Activated CD4-positive, CD25-positive, alpha-beta regulatory T cell treated with anti-CD3 and anti-CD28 coated beads, Interleukin-2, amount 50 U/mL, for 24 hours (primary cell): ENCODE measurements around the gene FBXO42.
"Not testable (repeated sequence)": the region's sequence is repeated elsewhere in the genome, so short reads cannot be mapped to it uniquely, and the experiment has no call there.

ENCODE experiments used
- ATAC-seq, 2 donors: fragments of 150-1000 bp; cut with Tn5 transposase; one replicate each; pipeline ENCODE4 v1.10.0; 2021; ENCODE audit warnings: mild to moderate bottlenecking in 1 of 2, moderate library complexity in 1 of 2

Gene FBXO42

DNA sequence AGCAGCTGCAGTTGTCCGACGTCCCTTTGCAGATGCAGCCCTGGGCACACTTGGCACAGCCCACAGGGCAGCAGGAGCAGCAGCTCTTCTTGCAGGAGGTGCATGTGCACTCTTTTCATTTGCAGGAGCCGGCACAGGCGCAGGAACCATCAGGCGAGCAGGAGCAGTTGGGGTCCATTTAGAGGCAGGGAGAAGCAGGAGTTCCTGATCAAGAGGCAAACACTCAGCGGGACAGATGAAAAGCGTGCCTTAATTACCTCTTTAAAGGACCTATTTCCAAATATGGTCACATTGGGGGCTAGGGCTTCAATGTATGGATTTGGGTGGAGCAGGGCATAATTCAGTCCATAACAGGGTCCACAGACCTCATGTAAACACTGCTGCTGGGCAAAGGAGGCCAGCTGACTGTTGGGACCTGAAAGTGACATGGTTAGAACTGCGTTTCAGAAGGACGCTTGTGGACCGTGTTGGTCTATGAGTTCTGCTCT, 111.0 kb downstream of the FBXO42 start:
- ATAC-seq, result no peak

GRCh38 chr1:16239972-16240491, 112.2 kb downstream of the FBXO42 start:
- no peak for ATAC-seq

- no peak for ATAC-seq
Observed at GRCh38 chr1:16237343-16237830, 114.9 kb downstream of the FBXO42 start.

DNA sequence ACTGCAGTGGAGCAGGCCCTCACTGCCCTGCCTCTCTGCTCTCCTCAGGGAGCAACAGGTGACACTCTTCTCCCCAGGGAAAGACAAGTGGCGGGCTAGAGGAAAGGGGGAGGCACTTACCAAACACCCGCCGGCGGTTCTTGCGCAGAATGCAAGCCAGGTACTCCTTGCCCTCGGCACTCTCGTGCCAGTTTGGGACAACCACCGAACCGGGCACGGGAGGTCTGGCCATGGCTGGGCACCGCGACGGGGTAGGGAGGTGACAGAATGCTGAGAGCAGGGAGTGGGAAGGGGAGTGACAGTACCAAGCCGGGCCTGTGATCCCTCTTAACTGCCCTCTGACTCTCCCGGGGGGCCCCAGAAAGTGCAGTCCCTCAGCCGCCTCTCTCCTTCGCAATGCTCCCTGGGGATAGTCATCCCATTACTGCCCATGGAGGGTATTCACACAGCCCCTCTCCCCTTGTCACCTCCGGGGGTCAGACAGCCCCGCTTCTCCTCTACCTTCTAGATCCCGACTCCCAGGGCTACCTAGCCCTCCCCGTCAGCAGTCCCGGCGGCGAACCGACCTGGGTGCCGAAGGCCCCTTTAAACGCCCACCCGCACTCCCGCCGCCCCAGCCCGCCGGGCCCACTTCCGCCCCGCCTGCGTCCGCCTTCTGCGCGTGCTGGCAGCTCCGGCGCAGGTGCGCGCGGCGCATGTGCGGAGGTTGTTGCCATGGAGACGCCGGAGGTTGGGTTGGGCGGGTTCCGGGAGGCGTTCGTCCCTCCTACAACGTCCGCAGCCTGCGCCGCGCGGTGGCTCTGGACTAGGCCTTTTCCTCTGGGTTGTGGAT, 115.6 kb downstream of the FBXO42 start, which contains the start of gene CPLANE2:
TSS of gene CPLANE2 (minus strand) at position 673 of the 832 bp plus-strand sequence. CDS start at position 232, 441 bp downstream.
- peak; percentile 79 to 84 for ATAC-seq

DNA sequence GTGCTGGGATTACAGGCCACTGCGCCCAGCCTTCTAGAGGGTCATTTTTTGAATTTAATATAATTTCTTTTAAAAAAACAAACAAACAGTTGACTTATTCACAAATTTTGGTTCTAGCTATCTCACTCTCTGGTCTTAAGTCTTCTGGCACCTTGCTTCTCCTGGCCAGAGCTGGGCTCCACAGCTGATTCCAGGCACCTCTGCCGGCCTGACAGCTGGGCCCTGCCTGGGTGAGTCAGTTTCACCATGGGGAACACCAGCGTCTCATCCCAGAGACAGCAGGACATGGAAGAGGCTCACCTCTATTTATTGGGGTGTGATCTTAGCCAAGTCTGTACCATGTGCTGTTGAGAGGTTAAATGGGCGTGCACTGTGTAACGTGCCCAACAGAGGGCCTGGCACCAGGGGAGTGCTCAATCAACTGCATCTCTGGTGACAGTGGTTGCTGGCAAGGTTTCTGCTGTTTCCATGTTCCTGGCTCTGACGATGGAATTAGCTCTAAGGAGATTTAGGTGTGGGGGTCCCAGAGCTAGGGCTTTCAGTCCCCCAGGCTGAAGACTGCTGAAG, 116.3 kb downstream of the FBXO42 start:
- ATAC-seq, result peak; percentile 63 to 64

GRCh38 chr1:16235347-16235746, 116.9 kb downstream of the FBXO42 start:
- ATAC-seq, result no peak

GRCh38 chr1:16233431-16233830, 118.8 kb downstream of the FBXO42 start:
- no peak for ATAC-seq

DNA sequence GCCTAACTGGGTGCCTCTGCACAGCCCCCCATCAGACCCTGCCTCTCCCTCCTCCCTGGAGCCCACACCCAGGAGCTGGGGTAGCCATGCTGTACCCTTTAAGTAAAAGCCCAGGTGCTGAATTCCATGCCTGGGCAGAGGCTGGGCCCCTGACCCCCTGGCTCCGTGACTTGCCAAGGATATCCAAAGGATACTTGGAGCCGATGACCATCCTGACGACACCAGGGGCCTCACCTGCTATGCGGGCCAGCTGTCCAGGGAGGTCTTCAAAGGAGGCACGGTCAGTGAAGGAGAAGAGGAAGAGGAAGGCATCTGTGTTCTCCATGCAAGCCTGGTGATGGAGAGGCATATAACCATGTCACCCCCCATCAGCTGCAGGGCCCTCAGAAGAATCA, 120.0 kb downstream of the FBXO42 start:
- no peak for ATAC-seq

- ATAC-seq, result no peak
Observed at GRCh38 chr1:16231331-16232315, 120.7 kb downstream of the FBXO42 start.

GRCh38 chr1:16230744-16231143, 121.5 kb downstream of the FBXO42 start:
- ATAC-seq, result no peak

GRCh38 chr1:16229976-16230740, 122.1 kb downstream of the FBXO42 start:
- ATAC-seq, result no peak

GRCh38 chr1:16226490-16227179, 125.6 kb downstream of the FBXO42 start:
- no peak for ATAC-seq

DNA sequence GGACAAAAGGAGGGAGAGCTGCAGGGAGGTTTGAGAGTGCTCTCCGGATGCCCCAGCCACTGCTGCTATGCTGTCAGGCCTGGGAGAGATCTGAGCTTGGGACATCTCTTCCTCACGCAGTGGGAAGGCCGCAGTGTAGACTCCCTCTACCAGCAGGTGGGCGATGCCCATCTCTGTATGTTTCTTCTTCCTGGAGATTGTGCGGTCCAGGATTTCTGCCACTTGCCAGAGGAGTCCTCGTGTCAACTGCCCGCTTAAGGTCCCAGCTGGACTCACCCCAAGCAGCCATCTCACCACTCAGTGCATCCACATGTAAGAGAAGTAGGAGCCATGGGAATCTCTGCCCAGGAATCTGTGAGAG, 126.2 kb downstream of the FBXO42 start:
- no peak for ATAC-seq

DNA sequence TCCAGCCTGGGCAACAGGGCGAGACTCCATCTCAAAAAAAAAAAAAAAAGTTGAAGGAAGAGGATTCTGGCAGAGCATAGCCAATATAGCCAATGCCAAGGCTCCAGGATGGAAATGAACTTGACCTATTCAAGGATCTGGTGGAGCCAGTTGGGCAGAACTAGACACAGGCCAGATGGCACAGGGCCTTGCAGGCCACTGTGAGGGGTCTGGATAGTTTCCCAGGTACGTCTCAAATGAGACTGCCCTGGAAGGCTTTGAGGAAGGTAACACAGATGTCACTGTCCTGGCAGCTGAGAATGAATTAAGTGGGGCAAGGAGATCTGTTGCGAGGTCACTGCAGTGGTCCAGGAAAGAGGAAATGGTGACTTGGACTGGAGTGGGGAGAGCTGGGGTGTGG, 127.8 kb downstream of the FBXO42 start:
- no peak for ATAC-seq

GRCh38 chr1:16222716-16223115, 129.6 kb downstream of the FBXO42 start:
- not testable (repeated sequence) for ATAC-seq

GRCh38 chr1:16221499-16221898, 130.8 kb downstream of the FBXO42 start:
- no peak for ATAC-seq

- ATAC-seq, result no peak
Observed at GRCh38 chr1:16219968-16220500, 132.2 kb downstream of the FBXO42 start.

DNA sequence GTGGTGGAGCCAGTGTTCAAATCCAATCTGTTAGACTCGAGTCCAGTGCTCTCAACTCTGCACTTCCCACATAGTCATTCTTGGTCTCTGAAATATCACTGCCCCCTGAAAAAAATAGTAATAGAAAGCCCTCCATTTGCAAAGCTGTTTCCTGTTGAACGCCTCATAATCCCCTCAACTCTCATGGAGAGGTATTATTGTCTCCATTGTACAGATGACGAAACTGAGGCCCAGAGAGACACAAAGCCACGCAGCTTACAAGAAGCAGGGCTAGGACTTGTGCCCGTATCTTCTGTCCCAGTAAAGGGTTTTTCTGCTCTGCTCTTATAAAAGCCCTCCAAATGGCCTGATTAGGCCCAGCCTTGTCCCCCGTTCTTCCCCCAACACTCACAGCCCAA, 133.6 kb downstream of the FBXO42 start:
- no peak for ATAC-seq

DNA sequence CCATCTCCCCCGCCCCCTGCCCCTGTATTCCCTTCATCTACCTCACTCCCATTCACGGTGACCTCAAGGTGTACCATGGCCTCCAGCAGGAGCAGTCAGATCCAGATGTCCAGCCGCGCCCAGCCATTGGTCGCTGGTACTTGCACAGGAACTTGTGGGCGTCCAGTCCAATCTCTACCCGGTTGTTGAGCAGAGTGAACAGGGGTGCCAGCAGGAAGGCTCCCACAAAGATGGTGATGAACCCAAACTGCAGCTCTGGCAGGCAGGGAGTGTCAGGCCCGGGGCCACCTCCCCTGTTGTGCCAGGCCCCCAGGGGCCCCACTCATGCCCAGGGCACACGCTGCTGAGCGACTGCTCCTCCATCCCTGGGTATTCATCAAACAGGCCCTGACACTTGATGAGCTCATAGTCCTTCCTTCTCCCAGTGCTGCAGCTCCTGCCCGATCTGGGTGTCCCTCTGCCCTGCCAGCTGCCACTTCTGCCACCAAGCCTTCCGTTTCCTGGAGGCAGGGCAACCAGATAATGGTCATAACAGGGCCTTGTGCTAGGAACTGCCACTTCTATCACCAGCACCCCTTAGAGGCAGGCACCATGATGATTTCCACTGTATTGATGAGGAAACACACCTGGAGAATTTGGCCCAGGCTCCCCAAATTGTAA, 134.1 kb downstream of the FBXO42 start:
- no peak for ATAC-seq
